Vagina (tissue), 2 donors: ENCODE measurements around the gene S100P.

Experiments
- POLR2AphosphoS5 ChIP-seq, 2 donors: sonication (generic); formaldehyde crosslinking; IDR thresholded peaks; one replicate each; pipeline ENCODE4 v1.9.0; 2017; ENCODE audit warnings: antibody characterized with exemption in 2 of 2, mild to moderate bottlenecking in 2 of 2, low read depth in 1 of 2; ENCODE audit not compliant: insufficient read depth in 1 of 2
- TF ChIP-seq, protein P1 (sequence below), 3 experiments: fragments of 450-650 bp in 2 of 3; fragments of 200-600 bp in 1 of 3; sonication (generic) in 1 of 3; IDR thresholded peaks; one replicate each; pipeline ENCODE4 v1.5.1; 2017 to 2019; ENCODE audit warnings: antibody characterized with exemption in 3 of 3, mild to moderate bottlenecking in 2 of 3, moderate library complexity in 2 of 3

DNA sequence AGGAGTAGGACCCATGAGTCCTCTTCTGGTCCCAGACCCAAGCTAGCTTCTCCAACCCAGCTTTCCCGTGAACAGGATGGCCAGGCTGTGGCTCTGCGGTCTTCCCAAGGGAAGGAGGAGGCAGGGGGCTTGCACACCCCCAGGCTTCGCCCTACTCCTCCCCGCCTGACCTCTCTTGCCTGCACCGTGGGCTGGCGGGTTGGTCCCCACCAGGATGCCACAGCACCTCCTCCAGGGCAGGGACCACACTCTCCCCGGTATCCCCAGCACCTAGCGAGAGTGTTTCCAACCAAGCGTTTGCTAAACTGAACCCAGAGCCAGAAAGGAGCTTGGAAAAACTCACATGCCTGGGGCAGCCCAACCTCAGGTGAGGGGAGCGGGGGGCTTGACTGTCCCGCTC is 9.0 kb upstream of the S100P start:
- TF ChIP-seq POLR2AphosphoS5 (IDR thresholded peaks at IDR 0.05; ENCODE audit: insufficient read depth in 1 of 2, low read depth in 1 of 2): no peak
- TF ChIP-seq, protein P1, sequence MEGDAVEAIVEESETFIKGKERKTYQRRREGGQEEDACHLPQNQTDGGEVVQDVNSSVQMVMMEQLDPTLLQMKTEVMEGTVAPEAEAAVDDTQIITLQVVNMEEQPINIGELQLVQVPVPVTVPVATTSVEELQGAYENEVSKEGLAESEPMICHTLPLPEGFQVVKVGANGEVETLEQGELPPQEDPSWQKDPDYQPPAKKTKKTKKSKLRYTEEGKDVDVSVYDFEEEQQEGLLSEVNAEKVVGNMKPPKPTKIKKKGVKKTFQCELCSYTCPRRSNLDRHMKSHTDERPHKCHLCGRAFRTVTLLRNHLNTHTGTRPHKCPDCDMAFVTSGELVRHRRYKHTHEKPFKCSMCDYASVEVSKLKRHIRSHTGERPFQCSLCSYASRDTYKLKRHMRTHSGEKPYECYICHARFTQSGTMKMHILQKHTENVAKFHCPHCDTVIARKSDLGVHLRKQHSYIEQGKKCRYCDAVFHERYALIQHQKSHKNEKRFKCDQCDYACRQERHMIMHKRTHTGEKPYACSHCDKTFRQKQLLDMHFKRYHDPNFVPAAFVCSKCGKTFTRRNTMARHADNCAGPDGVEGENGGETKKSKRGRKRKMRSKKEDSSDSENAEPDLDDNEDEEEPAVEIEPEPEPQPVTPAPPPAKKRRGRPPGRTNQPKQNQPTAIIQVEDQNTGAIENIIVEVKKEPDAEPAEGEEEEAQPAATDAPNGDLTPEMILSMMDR (IDR thresholded peaks at IDR 0.05): no peak
